Caco-2 (cell line): ENCODE results near the gene METTL21A. TPM values are rescaled to one million over a fixed set of nuclear protein-coding genes. Genes with fewer than 3 reads are reported as not detected.

Source experiments
- BruUV-seq: library from RNA; stranded (reverse); fragments of 400-500 nt; replicated peaks from 2 replicates; lab custom pipeline; 2021; lab: Mats Ljungman, UMichigan
- CTCF ChIA-PET: fragments of 300-600 bp; sonication (Branson Sonifier 250); formaldehyde crosslinking; loops from one replicate; lab custom pipeline; 2022; ENCODE audit warnings: antibody characterized with exemption; lab: Charles Lee
- POLR2A ChIA-PET: fragments of 300-600 bp; sonication (Branson Sonifier 250); formaldehyde crosslinking; loops from one replicate; lab custom pipeline; 2022; ENCODE audit warnings: antibody characterized with exemption; lab: Charles Lee
- DNase-seq, 2 experiments: peaks; one replicate each; pipeline versions ENCODE4 v3.0.0 to v3.0.0-alpha.2; 2020 to 2022
- H3K27me3 ChIP-seq: replicated peaks from 2 replicates; pipeline ENCODE4 v1.6.0; 2011; ENCODE audit warnings: low read length; ENCODE audit not compliant: control insufficient read depth, insufficient read depth
- H3K36me3 ChIP-seq: 2 replicates; pipeline ENCODE4 v1.5.1; 2011; ENCODE audit warnings: low read length; ENCODE audit not compliant: control insufficient read depth, insufficient read depth
- H3K4me1 ChIP-seq: fragments of 250-450 bp; sonication (Bioruptor Pico); 2 replicates; pipeline ENCODE4 v1.5.1; 2020; ENCODE audit warnings: mild to moderate bottlenecking
- H3K4me3 ChIP-seq: 2 replicates; pipeline ENCODE4 v1.5.1; 2011; ENCODE audit warnings: low read depth, mild to moderate bottlenecking, control low read depth, low read length
- H3K9me3 ChIP-seq: fragments of 250-450 bp; sonication (Bioruptor Pico); 2 replicates; pipeline ENCODE4 v1.5.1; 2020; ENCODE audit warnings: mild to moderate bottlenecking, moderate library complexity
- H3K27ac Mint-ChIP-seq: one replicate; pipeline ENCODE4 v1.8.0; 2022; ENCODE audit warnings: mixed read lengths; ENCODE audit not compliant: unreplicated experiment
- H3K27me3 Mint-ChIP-seq: one replicate; pipeline ENCODE4 v1.8.0; 2022; ENCODE audit warnings: mixed read lengths; ENCODE audit not compliant: insufficient read depth, unreplicated experiment
- H3K36me3 Mint-ChIP-seq: one replicate; pipeline ENCODE4 v1.8.0; 2022; ENCODE audit warnings: mild to moderate bottlenecking, mixed read lengths; ENCODE audit not compliant: insufficient read depth, unreplicated experiment
- H3K4me1 Mint-ChIP-seq: one replicate; pipeline ENCODE4 v1.8.0; 2022; ENCODE audit warnings: low read depth, mixed read lengths; ENCODE audit not compliant: unreplicated experiment
- H3K4me3 Mint-ChIP-seq: one replicate; pipeline ENCODE4 v1.8.0; 2022; ENCODE audit warnings: mild to moderate bottlenecking, moderate library complexity, mixed read lengths; ENCODE audit not compliant: unreplicated experiment
- H3K9me3 Mint-ChIP-seq: one replicate; pipeline ENCODE4 v1.8.0; 2022; ENCODE audit warnings: mixed read lengths; ENCODE audit not compliant: unreplicated experiment
- CTCF ChIP-seq, 2 experiments: fragments of 200-600 bp in 1 of 2; IDR thresholded peaks; 1 replicate in 1 of 2; 2 replicates in 1 of 2; pipeline versions ENCODE4 v1.5.1 to v1.8.0; 2011 to 2022; ENCODE audit warnings: antibody characterized with exemption in 1 of 2, control low read depth in 1 of 2, inconsistent platforms in 1 of 2, low read depth in 1 of 2, low read length in 1 of 2, mild to moderate bottlenecking in 1 of 2, moderate library complexity in 1 of 2; ENCODE audit not compliant: insufficient read depth in 1 of 2, severe bottlenecking in 1 of 2, unreplicated experiment in 1 of 2
- intact Hi-C: fragments of 100-400 bp; cut with micrococcal nuclease; formaldehyde crosslinking; loops from one replicate; pipeline ENCODE4 v1.10.0; 2022; ENCODE audit not compliant: unreplicated experiment
- total RNA-seq: library from RNA; stranded (reverse); gene quantifications from 2 replicates; pipeline ENCODE4 v1.2.3, GENCODE V29; 2022

Gene METTL21A
- total RNA-seq, 1 experiment from 2014 or later: 31.0 TPM

- peaks cover 11% of the 10 kb centered on the region for H3K9me3 ChIP-seq
- H3K4me1 Mint-ChIP-seq: no peaks in the 10 kb centered on the region
- no peak overlapping the region for H3K4me3 Mint-ChIP-seq
- CTCF ChIA-PET: no interaction called here
- no peaks in the 10 kb centered on the region for H3K27me3 Mint-ChIP-seq
- no peak overlapping the region for H3K27ac Mint-ChIP-seq
- TF ChIP-seq CTCF (IDR thresholded peaks at IDR 0.05; ENCODE audit: insufficient read depth in 1 of 2, low read depth in 1 of 2, low read length in 1 of 2, severe bottlenecking in 1 of 2, unreplicated experiment in 1 of 2): no peak
- no peak for DNase-seq
- POLR2A ChIA-PET: no interaction called here
- H3K36me3 ChIP-seq: no peaks in the 10 kb centered on the region; the same call in 1 of the 2 replicates
- H3K4me1 ChIP-seq: no peaks in the 10 kb centered on the region
- no TSS peak for BruUV-seq
- no peak overlapping the region for H3K4me3 ChIP-seq
- no peaks in the 10 kb centered on the region for H3K27me3 ChIP-seq
- H3K9me3 Mint-ChIP-seq: peaks cover 15% of the 10 kb centered on the region
- intact Hi-C loops: no loop called here
- peaks cover 48% of the 10 kb centered on the region for H3K36me3 Mint-ChIP-seq
Observed at GRCh38 chr2:207594731-207595130, 30.5 kb downstream of the METTL21A start.

- TF ChIP-seq CTCF (IDR thresholded peaks at IDR 0.05; ENCODE audit: insufficient read depth in 1 of 2, low read depth in 1 of 2, low read length in 1 of 2, severe bottlenecking in 1 of 2, unreplicated experiment in 1 of 2): no peak
- ChIA-PET POLR2A (no interaction called here), CTCF (no interaction called here)
- Mint-ChIP-seq H3K9me3 (peaks cover 15% of the 10 kb centered on the region), H3K27me3 (no peaks in the 10 kb centered on the region), H3K4me3 (no peak overlapping the region), H3K4me1 (no peaks in the 10 kb centered on the region), H3K27ac (no peak overlapping the region), H3K36me3 (peaks cover 53% of the 10 kb centered on the region)
- H3K27me3 ChIP-seq: no peaks in the 10 kb centered on the region
- no peak for DNase-seq
- no peaks in the 10 kb centered on the region; the same call in 1 of the 2 replicates for H3K36me3 ChIP-seq
- intact Hi-C loops: no loop called here
- H3K9me3 ChIP-seq: peaks cover 11% of the 10 kb centered on the region
- H3K4me3 ChIP-seq: no peak overlapping the region
- BruUV-seq: no TSS peak
- no peaks in the 10 kb centered on the region for H3K4me1 ChIP-seq
Observed at GRCh38 chr2:207594264-207594663, 30.9 kb downstream of the METTL21A start.

GRCh38 chr2:207593277-207593676, 31.9 kb downstream of the METTL21A start:
- Mint-ChIP-seq H3K9me3 (peaks cover 15% of the 10 kb centered on the region), H3K4me3 (no peak overlapping the region), H3K36me3 (peaks cover 55% of the 10 kb centered on the region), H3K27me3 (no peaks in the 10 kb centered on the region), H3K27ac (no peak overlapping the region), H3K4me1 (no peaks in the 10 kb centered on the region)
- CTCF ChIA-PET: no interaction called here
- TF ChIP-seq CTCF (IDR thresholded peaks at IDR 0.05; ENCODE audit: insufficient read depth in 1 of 2, low read depth in 1 of 2, low read length in 1 of 2, severe bottlenecking in 1 of 2, unreplicated experiment in 1 of 2): no peak
- H3K4me1 ChIP-seq: no peaks in the 10 kb centered on the region
- no peaks in the 10 kb centered on the region for H3K27me3 ChIP-seq
- DNase-seq: no peak
- POLR2A ChIA-PET: no interaction called here
- no peak overlapping the region for H3K4me3 ChIP-seq
- H3K9me3 ChIP-seq: peaks cover 11% of the 10 kb centered on the region
- BruUV-seq: no TSS peak
- intact Hi-C loops: no loop called here
- H3K36me3 ChIP-seq: no peaks in the 10 kb centered on the region; the same call in 1 of the 2 replicates
